KG1 (cell line): ENCODE results near the gene PLEKHS1.
"Not testable (repeated sequence)": the region's sequence is repeated elsewhere in the genome, so short reads cannot be mapped to it uniquely, and the experiment has no call there.

Source experiments
- DNase-seq: peaks from one replicate; lab custom pipeline; 2025; lab: John Stamatoyannopoulos, UW

PLEKHS1 gene

DNA sequence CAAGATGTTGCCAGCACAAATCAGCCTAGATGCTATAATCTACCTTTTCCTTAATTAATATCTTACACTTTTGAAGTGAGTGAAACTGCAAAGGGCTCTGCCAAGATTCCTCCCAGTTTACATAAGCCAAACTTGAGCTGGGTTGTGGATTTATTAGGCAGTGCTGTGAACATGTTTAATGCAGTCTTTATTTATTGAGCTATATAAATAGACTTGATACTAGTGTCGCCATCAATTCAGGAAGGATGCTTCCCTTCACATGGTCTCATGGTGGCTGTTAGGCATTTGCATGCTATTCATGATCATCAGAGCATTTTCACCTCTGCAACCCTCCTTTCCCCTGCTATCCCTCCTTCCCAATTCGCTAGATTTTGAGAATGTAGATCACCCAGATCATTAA is 40.2 kb downstream of the PLEKHS1 start:
- no peak for DNase-seq

DNA sequence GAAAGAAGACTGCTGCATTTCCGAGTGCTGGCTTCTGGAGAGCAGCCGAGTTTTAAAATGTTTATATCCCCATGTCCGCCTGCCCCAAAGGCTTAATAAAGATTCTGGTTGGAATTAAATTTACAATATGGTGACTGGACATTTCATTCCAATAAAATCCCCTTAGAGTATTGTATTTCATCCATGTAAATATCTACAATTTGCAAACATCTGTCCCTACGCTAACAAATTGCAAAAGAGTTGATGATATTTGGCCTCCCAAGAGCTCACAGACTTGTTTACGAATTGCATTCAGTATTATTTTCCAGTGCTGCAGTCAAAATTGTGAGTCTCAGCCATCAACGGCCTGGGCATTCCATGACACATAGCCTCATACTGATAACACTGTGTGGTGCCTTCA is 50.1 kb downstream of the PLEKHS1 start:
- no peak for DNase-seq

DNA sequence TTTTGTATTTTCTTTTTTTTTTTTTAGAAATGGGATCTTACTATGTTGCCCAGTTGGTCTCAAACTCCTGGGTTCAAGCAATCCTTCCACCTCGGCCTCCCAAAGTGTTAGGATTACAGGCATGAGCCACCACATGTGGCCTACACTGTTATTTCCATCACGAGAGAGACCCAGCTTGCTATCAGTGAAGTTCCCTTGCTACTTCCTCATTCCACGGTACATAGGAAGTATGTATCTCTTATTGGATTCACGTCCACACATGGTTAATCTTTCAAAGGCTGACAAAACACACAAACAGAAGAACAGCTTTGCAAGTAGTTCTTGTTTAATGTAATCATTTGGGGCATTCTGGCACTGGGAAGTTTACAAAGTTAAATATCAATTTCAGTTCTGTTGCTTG is 51.5 kb downstream of the PLEKHS1 start:
- no peak for DNase-seq

DNA sequence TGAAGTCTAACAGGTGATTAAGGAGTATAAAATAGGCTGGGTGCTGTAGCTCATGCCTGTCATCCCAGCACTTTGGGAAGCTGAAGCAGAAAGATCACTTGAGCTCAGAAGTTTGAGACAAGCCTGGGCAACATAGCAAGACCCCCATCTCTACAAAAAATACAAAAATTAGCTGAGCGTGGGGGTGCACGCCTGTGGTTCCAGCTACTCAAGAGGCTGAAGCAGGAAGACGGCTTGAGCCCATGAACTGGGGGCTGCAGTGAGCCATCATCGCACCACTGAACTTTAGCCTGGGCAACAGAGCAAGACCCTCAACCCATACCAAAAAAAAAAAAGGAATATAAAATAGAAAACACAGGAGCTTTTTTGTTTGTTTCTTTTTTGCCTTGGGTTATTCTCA is 55.0 kb downstream of the PLEKHS1 start:
- DNase-seq, result no peak

DNA sequence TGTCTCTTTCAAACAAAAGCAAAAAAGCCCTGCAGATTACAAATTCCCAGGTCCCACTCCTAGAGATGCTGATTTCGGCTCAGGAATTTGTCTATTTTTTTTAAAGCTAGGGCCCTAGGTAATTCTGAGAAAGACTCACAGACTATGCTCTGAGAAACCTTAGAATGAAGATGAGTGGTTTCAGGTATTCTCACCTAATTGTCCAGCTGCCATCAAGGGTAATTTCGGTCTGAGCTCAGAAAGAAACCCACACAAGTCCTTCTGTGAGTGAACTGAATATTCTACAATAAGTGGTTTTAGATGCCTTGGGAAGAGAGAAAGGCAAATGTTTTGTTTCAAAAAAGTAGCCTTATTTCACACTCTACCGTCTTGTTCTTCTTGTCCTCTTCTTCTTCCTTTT is 56.7 kb downstream of the PLEKHS1 start:
- no peak for DNase-seq

DNA sequence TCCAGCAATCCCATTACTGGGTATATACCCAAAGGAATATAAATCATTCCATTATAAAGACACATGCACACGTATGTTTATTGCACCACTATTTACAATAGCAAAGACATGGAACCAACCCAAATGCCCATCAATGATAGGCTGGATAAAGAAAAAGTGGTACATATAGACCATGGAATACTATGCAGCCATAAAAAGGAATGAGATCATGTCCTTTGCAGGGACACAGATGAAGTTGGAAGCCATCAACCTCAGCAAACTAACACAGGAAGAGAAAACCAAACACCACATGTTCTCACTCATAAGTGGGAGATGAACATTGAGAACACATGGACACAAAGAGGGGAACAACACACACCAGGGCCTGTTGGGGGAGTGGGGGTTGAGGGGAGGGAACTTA is 63.2 kb downstream of the PLEKHS1 start:
- not testable (repeated sequence) for DNase-seq

DNA sequence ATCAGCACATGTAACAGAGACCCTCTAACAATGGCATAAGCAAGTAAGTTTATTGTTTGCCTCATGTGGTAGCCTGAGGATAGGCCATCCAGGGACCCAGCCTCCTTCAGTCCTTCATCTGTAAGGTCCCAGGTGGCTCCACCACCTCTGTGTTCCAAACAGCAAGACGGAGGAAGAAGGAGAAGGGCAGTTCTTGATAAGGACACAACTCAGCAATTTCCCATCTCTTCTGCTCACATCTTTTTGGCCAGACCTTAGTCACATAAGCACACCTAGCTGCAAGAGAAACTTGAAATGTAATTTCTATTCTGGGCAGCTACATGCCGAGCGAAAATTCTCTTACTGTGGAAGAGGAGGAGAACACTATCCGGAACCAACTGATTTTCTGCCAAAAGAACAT is 68.5 kb downstream of the PLEKHS1 start:
- no peak for DNase-seq

DNA sequence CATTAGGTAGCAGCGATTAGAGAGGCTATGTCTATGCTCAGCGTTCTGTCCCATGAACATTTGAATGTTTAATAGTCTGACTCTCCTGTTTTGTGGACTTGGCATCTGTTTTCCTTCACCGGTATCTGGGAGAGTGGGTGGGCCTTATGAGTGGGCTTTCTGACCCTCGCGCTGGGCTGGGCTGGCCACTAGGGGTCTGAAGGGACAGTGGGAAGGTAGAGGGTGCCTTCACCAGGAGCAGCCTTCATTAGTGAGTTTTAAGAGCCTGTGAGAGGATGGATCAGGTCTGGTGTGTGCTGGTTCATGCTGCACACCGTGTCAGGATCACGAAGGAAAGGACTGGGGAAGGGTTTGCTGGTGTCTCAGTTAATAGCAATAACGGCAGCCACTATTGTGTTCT is 69.0 kb downstream of the PLEKHS1 start:
- no peak for DNase-seq

DNA sequence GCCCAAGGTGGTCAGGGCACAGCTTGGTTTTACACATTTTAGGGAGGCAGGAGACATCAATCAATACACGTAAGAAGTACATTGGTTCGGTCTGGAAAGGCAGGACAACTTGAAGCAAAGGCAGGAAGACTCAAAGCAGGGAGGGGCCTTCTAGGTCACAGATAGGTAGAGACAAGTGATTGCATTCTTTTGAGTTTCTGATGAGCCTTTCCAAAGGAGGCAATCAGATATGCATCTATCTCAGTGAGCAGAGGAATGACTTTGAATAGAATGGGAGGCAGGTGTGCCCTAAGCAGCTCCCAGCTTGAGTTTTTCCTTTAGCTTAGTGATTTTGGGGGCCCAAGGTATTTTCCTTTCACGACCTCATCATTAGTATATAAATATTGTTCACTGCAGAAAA is 69.8 kb downstream of the PLEKHS1 start:
- DNase-seq, result not testable (repeated sequence)

DNA sequence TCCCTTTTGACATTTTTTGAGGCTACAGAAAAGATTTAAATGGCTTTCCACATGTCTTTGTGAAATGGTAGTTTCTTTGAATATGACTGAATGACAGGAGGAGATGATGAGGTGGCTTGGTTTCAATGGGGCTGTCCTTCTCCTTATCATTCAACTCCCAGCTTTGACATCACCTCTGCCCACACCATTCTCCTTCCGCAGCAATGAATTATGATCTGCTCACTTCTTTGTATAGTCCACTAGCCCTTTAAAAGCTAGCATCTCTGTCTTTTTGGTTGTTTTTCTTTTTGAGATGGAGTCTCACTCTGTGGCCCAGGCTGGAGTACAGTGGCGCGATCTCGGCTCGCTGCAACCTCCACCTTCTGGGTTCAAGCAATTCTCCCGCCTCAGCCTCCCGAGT is 70.7 kb downstream of the PLEKHS1 start:
- DNase-seq, result no peak

DNA sequence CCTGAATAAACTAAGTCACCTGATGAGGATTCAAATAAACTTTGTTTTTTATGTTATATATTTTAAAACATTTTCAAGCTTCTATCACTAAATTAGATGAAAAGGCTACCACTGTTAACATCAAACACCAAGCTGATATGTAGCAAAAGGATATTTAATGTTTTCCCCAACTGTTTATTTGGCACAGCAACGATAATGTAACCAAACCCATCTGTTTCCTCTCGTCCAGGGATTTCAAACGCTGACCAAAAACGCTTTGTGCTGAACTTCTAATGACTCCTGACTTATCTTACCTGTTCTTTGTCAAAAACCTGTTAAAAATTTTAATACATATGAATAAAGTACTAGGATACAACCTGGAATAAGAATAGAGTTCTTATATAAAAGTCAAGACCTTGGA is 71.9 kb downstream of the PLEKHS1 start:
- no peak for DNase-seq

DNA sequence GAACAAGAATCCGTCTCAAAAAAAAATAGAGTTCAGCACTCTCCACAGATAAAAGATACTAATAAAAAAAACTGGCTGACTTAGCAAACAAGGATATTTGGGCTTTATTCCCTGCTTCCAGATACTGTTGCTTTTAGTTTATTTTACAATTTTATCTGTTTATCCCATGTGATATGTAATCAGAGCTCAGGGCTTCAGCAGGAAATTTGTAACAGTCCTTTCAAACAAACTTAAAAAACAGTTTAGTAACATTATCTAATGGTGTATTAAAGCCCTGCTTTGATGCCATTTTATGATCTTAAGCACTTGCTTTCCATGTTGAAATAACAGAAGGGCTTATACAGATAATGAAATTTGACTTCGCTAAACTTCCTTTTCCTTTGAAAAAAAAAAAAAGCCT is 74.3 kb downstream of the PLEKHS1 start:
- no peak for DNase-seq

DNA sequence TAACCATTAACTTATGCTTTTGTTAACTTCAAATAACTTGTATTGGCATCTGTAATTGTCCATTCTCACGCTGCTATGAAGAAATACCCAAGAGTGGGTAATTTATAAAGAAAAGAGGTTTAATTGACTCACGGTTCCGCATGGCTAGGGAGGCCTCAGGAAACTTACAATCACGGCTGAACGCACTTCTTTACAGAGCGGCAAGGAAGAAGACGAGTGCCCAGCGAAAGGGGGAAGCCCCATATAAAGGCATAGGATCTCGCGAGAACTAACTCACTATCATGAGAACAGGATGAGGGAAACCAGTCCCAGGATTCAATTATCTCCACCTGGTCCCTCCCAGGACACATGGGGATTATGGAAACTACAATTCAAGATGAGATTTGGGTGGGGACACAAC is 77.1 kb downstream of the PLEKHS1 start:
- not testable (repeated sequence) for DNase-seq
